ENCODE data around the gene LRCH3.

- TF ChIP-seq POLR2AphosphoS5 (IDR thresholded peaks at IDR 0.05), result no peak
- no peak for TF ChIP-seq CTCF (IDR thresholded peaks at IDR 0.05)
- no peak for TF ChIP-seq EP300 (IDR thresholded peaks at IDR 0.05)
- TF ChIP-seq POLR2A (IDR thresholded peaks at IDR 0.05; ENCODE audit: low read depth), result no peak
Measured at GRCh38 chr3:197800379-197800778, 9.3 kb downstream of the LRCH3 start.

Measured in esophagus muscularis mucosa (tissue), 4 donors.